H1 (cell line): Measurements from ENCODE around the gene KRTAP9-1. TPM values are rescaled to one million over a fixed set of nuclear protein-coding genes. Genes with fewer than 3 reads are reported as not detected.

ENCODE experiments used
- CTCF ChIA-PET: fragments of 300-600 bp; sonication (Branson Sonifier 250); formaldehyde crosslinking; loops from one replicate; lab custom pipeline; 2021; ENCODE audit not compliant: partially characterized antibody; lab: Charles Lee
- POLR2A ChIA-PET: fragments of 300-600 bp; sonication (Branson Sonifier 250); formaldehyde crosslinking; loops from one replicate; lab custom pipeline; 2021; ENCODE audit warnings: inconsistent platforms; ENCODE audit not compliant: partially characterized antibody; lab: Charles Lee
- DNase-seq, 2 experiments: peaks; one replicate each; pipeline versions ENCODE4 v3.0.0 to v3.0.0-alpha.2; 2010 to 2022; ENCODE audit warnings: low spot score in 2 of 2, low read depth in 1 of 2, mixed read lengths in 1 of 2
- FAIRE-seq: peaks from 2 replicates; lab custom pipeline; 2011; peaks lifted over from hg19 to GRCh38; lab: Jason Lieb, UNC
- H2AFZ ChIP-seq: 2 replicates; pipeline ENCODE4 v1.8.1; 2012; ENCODE audit warnings: low read length, inconsistent platforms
- H2AK5ac ChIP-seq: 2 replicates; pipeline ENCODE4 v1.6.1; 2013; ENCODE audit warnings: low read depth, low read length
- H2BK120ac ChIP-seq: replicated peaks from 2 replicates; pipeline ENCODE3; 2013; ENCODE audit warnings: low read depth, low read length, inconsistent platforms
- H2BK12ac ChIP-seq: 2 replicates; pipeline ENCODE4 v1.6.1; 2013; ENCODE audit warnings: low read depth, low read length
- H2BK15ac ChIP-seq: 2 replicates; pipeline ENCODE4 v1.6.1; 2013; ENCODE audit warnings: low read length
- H2BK20ac ChIP-seq: 2 replicates; pipeline ENCODE4 v1.6.1; 2013; ENCODE audit warnings: low read length
- H2BK5ac ChIP-seq: 2 replicates; pipeline ENCODE4 v1.6.1; 2013; ENCODE audit warnings: low read depth, low read length
- H3K14ac ChIP-seq: 2 replicates; pipeline ENCODE4 v1.6.1; 2013; ENCODE audit warnings: inconsistent platforms; ENCODE audit not compliant: insufficient read length
- H3K18ac ChIP-seq: 2 replicates; pipeline ENCODE4 v1.6.1; 2013; ENCODE audit warnings: low read length; ENCODE audit errors: extremely low read depth
- H3K23ac ChIP-seq: 2 replicates; pipeline ENCODE4 v1.6.1; 2013; ENCODE audit warnings: inconsistent platforms; ENCODE audit not compliant: insufficient read length
- H3K23me2 ChIP-seq: 2 replicates; pipeline ENCODE4 v1.6.1; 2013; ENCODE audit warnings: low read depth, low read length
- H3K27ac ChIP-seq: 2 replicates; pipeline ENCODE4 v1.6.1; 2011; ENCODE audit warnings: low read depth, low read length, inconsistent platforms
- H3K27me3 ChIP-seq, 4 experiments: replicated peaks in 1 of 4; 1 replicate in 1 of 4; 2 replicates in 3 of 4; pipeline versions ENCODE4 v1.6.1 to v1.8.1; 2011 to 2013; ENCODE audit warnings: low read length in 3 of 4, mild to moderate bottlenecking in 3 of 4, inconsistent platforms in 2 of 4, mixed read lengths in 2 of 4, moderate library complexity in 1 of 4; ENCODE audit not compliant: control insufficient read depth in 3 of 4, insufficient read depth in 3 of 4; ENCODE audit errors: extremely low read depth in 1 of 4
- H3K36me3 ChIP-seq, 4 experiments: 2 replicates each; pipeline versions ENCODE4 v1.6.1 to v1.8.1; 2011 to 2013; ENCODE audit warnings: mild to moderate bottlenecking in 4 of 4, low read length in 3 of 4, moderate library complexity in 2 of 4, control low read depth in 1 of 4, inconsistent platforms in 1 of 4; ENCODE audit not compliant: insufficient read depth in 4 of 4, control insufficient read depth in 2 of 4
- H3K4ac ChIP-seq: replicated peaks from 2 replicates; pipeline ENCODE3; 2013; ENCODE audit warnings: low read length, low read depth, mixed read lengths, inconsistent platforms; ENCODE audit not compliant: insufficient read length
- H3K4me1 ChIP-seq, 4 experiments: replicated peaks in 1 of 4; 1 replicate in 1 of 4; 2 replicates in 3 of 4; pipeline versions ENCODE4 v1.6.1 to v1.8.1; 2011 to 2013; ENCODE audit warnings: low read length in 3 of 4, inconsistent platforms in 2 of 4, mixed read lengths in 1 of 4; ENCODE audit not compliant: insufficient read depth in 4 of 4, control insufficient read depth in 3 of 4
- H3K4me2 ChIP-seq, 2 experiments: 2 replicates each; pipeline versions ENCODE4 v1.6.1 to v1.8.1; 2011 to 2013; ENCODE audit warnings: low read depth in 2 of 2, low read length in 2 of 2, control low read depth in 1 of 2, inconsistent platforms in 1 of 2, mild to moderate bottlenecking in 1 of 2; ENCODE audit not compliant: insufficient read depth in 1 of 2
- H3K4me3 ChIP-seq, 4 experiments: fragments of 200-600, 300-600 bp in 1 of 4; sonication (generic), shearing (Covaris generic), sonication (Bioruptor Twin) in 1 of 4; 2 replicates each; pipeline versions ENCODE4 v1.5.1 to v1.8.1; 2011 to 2016; ENCODE audit warnings: low read length in 4 of 4, low read depth in 3 of 4, control low read depth in 2 of 4, inconsistent platforms in 2 of 4, mild to moderate bottlenecking in 2 of 4, mixed read lengths in 1 of 4, moderate library complexity in 1 of 4; ENCODE audit not compliant: insufficient read depth in 2 of 4; ENCODE audit errors: extremely low read depth in 1 of 4
- H3K56ac ChIP-seq: replicated peaks from 2 replicates; pipeline ENCODE3; 2013; ENCODE audit warnings: low read depth, mild to moderate bottlenecking, mixed read lengths, low read length, inconsistent platforms; ENCODE audit not compliant: insufficient read length
- H3K79me1 ChIP-seq: 2 replicates; pipeline ENCODE4 v1.6.1; 2013; ENCODE audit warnings: low read depth, low read length, control low read depth
- H3K79me2 ChIP-seq, 2 experiments: 2 replicates each; pipeline versions ENCODE4 v1.6.1 to v1.8.1; 2012 to 2013; ENCODE audit warnings: low read length in 2 of 2, mild to moderate bottlenecking in 2 of 2, inconsistent platforms in 1 of 2; ENCODE audit not compliant: insufficient read depth in 2 of 2, control insufficient read depth in 1 of 2
- H3K9ac ChIP-seq, 4 experiments: replicated peaks in 1 of 4; 1 replicate in 1 of 4; 2 replicates in 3 of 4; pipeline versions ENCODE4 v1.6.1 to v1.8.1; 2011 to 2013; ENCODE audit warnings: low read depth in 3 of 4, low read length in 3 of 4, control low read depth in 2 of 4, mild to moderate bottlenecking in 2 of 4, moderate library complexity in 2 of 4, inconsistent platforms in 1 of 4; ENCODE audit errors: extremely low read depth in 1 of 4
- H3K9me3 ChIP-seq, 2 experiments: 2 replicates each; pipeline versions ENCODE4 v1.6.1 to v1.8.1; 2012 to 2013; ENCODE audit warnings: mild to moderate bottlenecking in 2 of 2, moderate library complexity in 2 of 2, control low read depth in 1 of 2, inconsistent platforms in 1 of 2, low read depth in 1 of 2, low read length in 1 of 2, mixed read lengths in 1 of 2; ENCODE audit not compliant: insufficient read depth in 2 of 2
- H4K20me1 ChIP-seq, 2 experiments: replicated peaks in 1 of 2; 2 replicates each; pipeline versions ENCODE3 to v1.8.1; 2011 to 2013; ENCODE audit warnings: inconsistent platforms in 2 of 2, low read length in 2 of 2, mild to moderate bottlenecking in 1 of 2; ENCODE audit not compliant: insufficient read depth in 2 of 2, control insufficient read depth in 1 of 2
- H4K5ac ChIP-seq: 2 replicates; pipeline ENCODE4 v1.6.1; 2013; ENCODE audit warnings: low read length, low read depth, mixed read lengths, inconsistent platforms; ENCODE audit not compliant: insufficient read length
- H4K8ac ChIP-seq: 2 replicates; pipeline ENCODE4 v1.8.0; 2013; ENCODE audit warnings: mild to moderate bottlenecking, moderate library complexity, low read length, inconsistent platforms; ENCODE audit not compliant: insufficient read depth; ENCODE audit errors: extremely low read depth
- H4K91ac ChIP-seq: replicated peaks from 2 replicates; pipeline ENCODE3; 2013; ENCODE audit warnings: low read length, mixed read lengths, inconsistent platforms; ENCODE audit not compliant: insufficient read length
- BACH1 ChIP-seq: IDR thresholded peaks from 2 replicates; pipeline ENCODE4 v1.6.1; 2012; ENCODE audit warnings: low read length, improper control_type of control experiment
- CTBP2 ChIP-seq: IDR thresholded peaks from 2 replicates; pipeline ENCODE4 v1.7.0; 2011; ENCODE audit warnings: borderline replicate concordance, mild to moderate bottlenecking, moderate library complexity, mixed read lengths, low read length; ENCODE audit not compliant: insufficient read depth, insufficient read length
- CTCF ChIP-seq, 3 experiments: IDR thresholded peaks; 1 replicate in 2 of 3; 2 replicates in 1 of 3; pipeline versions ENCODE4 v1.5.1 to v1.6.1; 2011; ENCODE audit warnings: low read length in 3 of 3, mild to moderate bottlenecking in 3 of 3, inconsistent platforms in 2 of 3, low read depth in 1 of 3, moderate library complexity in 1 of 3; ENCODE audit not compliant: insufficient read depth in 1 of 3; ENCODE audit errors: control extremely low read depth in 1 of 3
- GTF2F1 ChIP-seq: IDR thresholded peaks from 2 replicates; pipeline ENCODE4 v1.6.1; 2012; ENCODE audit warnings: low read depth, low read length, improper control_type of control experiment, borderline replicate concordance
- HDAC2 ChIP-seq, 2 experiments: fragments of 300-600 bp in 1 of 2; sonication (generic) in 1 of 2; IDR thresholded peaks; 2 replicates each; pipeline ENCODE4 v1.6.1; 2011 to 2012; ENCODE audit warnings: low read depth in 2 of 2, low read length in 2 of 2, mild to moderate bottlenecking in 2 of 2, moderate library complexity in 2 of 2, borderline replicate concordance in 1 of 2, inconsistent platforms in 1 of 2
- KDM4A ChIP-seq: IDR thresholded peaks from one replicate; pipeline ENCODE4 v1.7.1; 2012; ENCODE audit warnings: low read depth, mild to moderate bottlenecking, moderate library complexity, low read length, inconsistent platforms; ENCODE audit not compliant: severe bottlenecking
- PHF8 ChIP-seq: fragments of 200-600 bp; sonication (generic); conservative IDR thresholded peaks from 2 replicates; pipeline ENCODE4 v1.7.1; 2012; ENCODE audit warnings: low read depth, mild to moderate bottlenecking, inconsistent platforms, low read length, moderate library complexity
- RAD21 ChIP-seq, 2 experiments: IDR thresholded peaks in 1 of 2; conservative IDR thresholded peaks in 1 of 2; 2 replicates each; pipeline ENCODE4 v1.6.1; 2011; ENCODE audit warnings: low read depth in 2 of 2, low read length in 2 of 2, improper control_type of control experiment in 1 of 2, inconsistent platforms in 1 of 2, mild to moderate bottlenecking in 1 of 2, moderate library complexity in 1 of 2
- SIX5 ChIP-seq: IDR thresholded peaks from 2 replicates; pipeline ENCODE4 v1.6.1; 2011; ENCODE audit warnings: mild to moderate bottlenecking, low read depth, low read length
- TCF12 ChIP-seq: IDR thresholded peaks from 2 replicates; pipeline ENCODE4 v1.6.1; 2011; ENCODE audit warnings: low read depth, mild to moderate bottlenecking, low read length
- ZNF274 ChIP-seq: IDR thresholded peaks from 2 replicates; pipeline ENCODE4 v1.7.0; 2012; ENCODE audit warnings: low read length, borderline replicate concordance; ENCODE audit errors: extremely low read depth
- WGBS, 2 experiments: shearing (Covaris generic) in 1 of 2; methylation state at CpG; one replicate each; pipeline versions ENCODE4 v1.1.6 to v1.1.7; 2013 to 2015; ENCODE audit warnings: low lambda C conversion rate in 2 of 2, mixed read lengths in 2 of 2, inconsistent platforms in 1 of 2, low coverage in 1 of 2, missing lambda C conversion rate in 1 of 2; ENCODE audit not compliant: insufficient replicate concordance in 2 of 2, insufficient coverage in 1 of 2, insufficient read length in 1 of 2; ENCODE audit errors: extremely low coverage in 1 of 2, missing lambda C conversion rate in 1 of 2; 5-methylcytosine and 5-hydroxymethylcytosine counted together
- polyA plus RNA-seq, 7 experiments: library from polyadenylated mRNA; depleted of rRNA in 3 of 7; stranded (reverse) in 5 of 7; unstranded in 2 of 7; fragments of >200 nt in 5 of 7; fragments of 200-250 nt in 2 of 7; gene quantifications; 1 replicate in 5 of 7; 2 replicates in 1 of 7; 4 replicates in 1 of 7; pipeline versions ENCODE4 v1.2.1 to v1.2.3, GENCODE V29; 2011 to 2013; ENCODE audit warnings: missing spikeins in 2 of 7, mixed read lengths in 2 of 7
- total RNA-seq: library from RNA; stranded (reverse); fragmentation: NEBNext Ultra II Directional; extraction: Animal tissue kit (Norgen Biotek cat#: 25700); gene quantifications from 2 replicates; pipeline ENCODE4 v1.2.1, GENCODE V29; 2021

The KRTAP9-1 gene
- total and polyA plus RNA-seq, 2 of the 8 experiments (the other 6 are each of a cell fraction or from before 2014, with no cell fraction given) = not detected

DNA sequence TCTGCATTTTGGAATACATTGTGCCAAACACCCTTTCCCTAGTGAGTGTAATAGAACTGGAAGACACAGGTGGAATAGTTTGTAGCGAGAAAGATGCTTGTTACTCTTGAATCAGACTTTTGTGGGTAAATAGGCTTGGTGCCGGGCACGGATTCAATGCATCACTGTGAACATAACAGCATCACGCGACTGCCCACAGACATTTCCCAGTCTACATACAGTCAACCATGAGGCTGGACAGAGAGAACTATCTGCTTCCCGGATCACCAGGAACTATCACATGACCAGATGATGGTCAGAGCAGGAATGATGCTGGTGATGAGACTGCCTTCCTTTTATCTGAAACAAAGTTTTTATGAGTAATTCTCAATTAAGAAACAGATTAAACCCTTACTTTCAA, 36.4 kb downstream of the KRTAP9-1 start:
- H2BK5ac ChIP-seq = no peak overlapping the region
- 97% methylated on average over 6 of the region's 6 CpGs; no CpG with 5 or more reads in 1 of the 2 experiments for WGBS, 2 experiments
- ChIA-PET POLR2A (no interaction called here), CTCF (interaction anchor here (1.1 kb wide), 1 partner anchor 14 kb away, joined by 3 read pairs; no protein-coding TSS in a partner anchor)
- H3K9me3 ChIP-seq = no peaks in the 10 kb centered on the region
- H4K5ac ChIP-seq = no peak overlapping the region
- H2BK20ac ChIP-seq = no peak overlapping the region
- no peak overlapping the region for H3K18ac ChIP-seq
- no peak for FAIRE-seq
- H3K9ac ChIP-seq = no peak overlapping the region
- no peak overlapping the region for H3K4ac ChIP-seq
- no peaks in the 10 kb centered on the region for H3K79me2 ChIP-seq
- no peak overlapping the region for H4K8ac ChIP-seq
- H3K79me1 ChIP-seq = no peaks in the 10 kb centered on the region
- H3K23ac ChIP-seq = no peak overlapping the region
- no peaks in the 10 kb centered on the region for H3K23me2 ChIP-seq
- no peak overlapping the region for H3K14ac ChIP-seq
- no peaks in the 10 kb centered on the region for H3K27me3 ChIP-seq
- H3K4me2 ChIP-seq = no peak overlapping the region
- peak overlapping the region; percentile 33; the same call in 1 of the 2 replicates for H2AFZ ChIP-seq
- no peak overlapping the region for H3K56ac ChIP-seq
- H3K27ac ChIP-seq = no peak overlapping the region
- H3K4me1 ChIP-seq = no peaks in the 10 kb centered on the region
- H3K4me3 ChIP-seq = no peak overlapping the region
- no peaks in the 10 kb centered on the region for H3K36me3 ChIP-seq
- no peak for DNase-seq
- H2BK120ac ChIP-seq = no peak overlapping the region
- H4K91ac ChIP-seq = no peak overlapping the region
- no peak overlapping the region for H2AK5ac ChIP-seq
- H2BK12ac ChIP-seq = no peak overlapping the region
- H2BK15ac ChIP-seq = no peak overlapping the region
- H4K20me1 ChIP-seq = no peaks in the 10 kb centered on the region
- no peak for TF ChIP-seq PHF8
- TF ChIP-seq CTBP2 = no peak
- TF ChIP-seq KDM4A = no peak
- no peak for TF ChIP-seq TCF12
- TF ChIP-seq GTF2F1 = no peak
- no peak for TF ChIP-seq SIX5
- no peak for TF ChIP-seq CTCF (IDR thresholded peaks at IDR 0.05; ENCODE audit: control extremely low read depth in 1 of 3, insufficient read depth in 1 of 3, low read depth in 1 of 3, low read length in 3 of 3)
- no peak for TF ChIP-seq BACH1
- TF ChIP-seq ZNF274 = no peak
- no peak for TF ChIP-seq HDAC2 (IDR thresholded peaks at IDR 0.05; ENCODE audit: borderline replicate concordance in 1 of 2, low read depth in 2 of 2, low read length in 2 of 2)
- TF ChIP-seq RAD21 (IDR thresholded peaks at IDR 0.05 in 1 of 2, conservative IDR thresholded peaks at IDR 0.05 in 1 of 2; ENCODE audit: low read depth in 2 of 2, low read length in 2 of 2) = no peak
